ENCODE measurements around the gene ELP5.
"Not testable (repeated sequence)": the region's sequence is repeated elsewhere in the genome, so short reads cannot be mapped to it uniquely, and the experiment has no call there.

ELP5 gene

GRCh38 chr17:7236808-7237207 is 15.2 kb upstream of the ELP5 start:
- DNase-seq (ENCODE audit: low spot score), result no peak

GRCh38 chr17:7237266-7237760 is 14.7 kb upstream of the ELP5 start:
- no peak for DNase-seq (ENCODE audit: low spot score)

GRCh38 chr17:7237761-7238419 is 14.1 kb upstream of the ELP5 start:
- no peak for DNase-seq (ENCODE audit: low spot score)

GRCh38 chr17:7238420-7239090 is 13.5 kb upstream of the ELP5 start:
- no peak for DNase-seq (ENCODE audit: low spot score)

GRCh38 chr17:7239091-7240027 is 12.7 kb upstream of the ELP5 start, which contains the start of gene PHF23:
TSS of gene PHF23 (minus strand) at chr17:7239457. CDS start at chr17:7239279, 178 bp downstream.
- DNase-seq (ENCODE audit: low spot score), result peak; percentile 95

- DNase-seq (ENCODE audit: low spot score), result no peak
These were observed 11.6 kb upstream of the ELP5 start for GRCh38 chr17:7240375-7240774.

GRCh38 chr17:7241090-7241733 is 10.8 kb upstream of the ELP5 start:
- DNase-seq (ENCODE audit: low spot score), result no peak

- DNase-seq (ENCODE audit: low spot score), result peak; percentile 61
These were observed 10.0 kb upstream of the ELP5 start, which contains the start of gene GABARAP for GRCh38 chr17:7241783-7242716. TSS of gene GABARAP (minus strand) at chr17:7242449. CDS start at chr17:7242330, 119 bp downstream.

GRCh38 chr17:7242717-7243452 is 9.1 kb upstream of the ELP5 start:
- peak; percentile 83 for DNase-seq (ENCODE audit: low spot score)

- no peak for DNase-seq (ENCODE audit: low spot score)
These were observed 8.6 kb upstream of the ELP5 start for GRCh38 chr17:7243453-7243729.

- DNase-seq (ENCODE audit: low spot score), result not testable (repeated sequence)
These were observed 8.2 kb upstream of the ELP5 start for GRCh38 chr17:7243838-7244237.

- no peak for DNase-seq (ENCODE audit: low spot score)
These were observed 5.2 kb upstream of the ELP5 start for GRCh38 chr17:7246779-7247178.

GRCh38 chr17:7248796-7249195 is 3.2 kb upstream of the ELP5 start:
- DNase-seq (ENCODE audit: low spot score), result no peak

- no peak for DNase-seq (ENCODE audit: low spot score)
These were observed 2.8 kb upstream of the ELP5 start for GRCh38 chr17:7249214-7249613.

- DNase-seq (ENCODE audit: low spot score), result no peak
These were observed 2.2 kb upstream of the ELP5 start for GRCh38 chr17:7249830-7250229.

GRCh38 chr17:7250695-7251627 is 1.1 kb upstream of the ELP5 start:
- no peak for DNase-seq (ENCODE audit: low spot score)

- peak; percentile 91 for DNase-seq (ENCODE audit: low spot score)
These were observed 297 bp upstream of the ELP5 start, which contains the start of gene CTDNEP1 for GRCh38 chr17:7251661-7252175. TSS of gene CTDNEP1 (minus strand) at chr17:7251734. CDS start at chr17:7251296, 438 bp downstream.

GRCh38 chr17:7253082-7253481 is 1.1 kb downstream of the ELP5 start:
- no peak for DNase-seq (ENCODE audit: low spot score)

- DNase-seq (ENCODE audit: low spot score), result no peak
These were observed 2.5 kb downstream of the ELP5 start for GRCh38 chr17:7254511-7254910.
